ENCODE measurements around the gene MRPL51.

MRPL51 gene

GRCh38 chr12:6492838-6493496 lies at the start of gene MRPL51:
Gene MRPL51 (minus strand): TSS chr12:6493262. CDS start chr12:6493136, 126 bp downstream.
- DNase-seq (ENCODE audit: low read depth), result peak; percentile 90

DNA sequence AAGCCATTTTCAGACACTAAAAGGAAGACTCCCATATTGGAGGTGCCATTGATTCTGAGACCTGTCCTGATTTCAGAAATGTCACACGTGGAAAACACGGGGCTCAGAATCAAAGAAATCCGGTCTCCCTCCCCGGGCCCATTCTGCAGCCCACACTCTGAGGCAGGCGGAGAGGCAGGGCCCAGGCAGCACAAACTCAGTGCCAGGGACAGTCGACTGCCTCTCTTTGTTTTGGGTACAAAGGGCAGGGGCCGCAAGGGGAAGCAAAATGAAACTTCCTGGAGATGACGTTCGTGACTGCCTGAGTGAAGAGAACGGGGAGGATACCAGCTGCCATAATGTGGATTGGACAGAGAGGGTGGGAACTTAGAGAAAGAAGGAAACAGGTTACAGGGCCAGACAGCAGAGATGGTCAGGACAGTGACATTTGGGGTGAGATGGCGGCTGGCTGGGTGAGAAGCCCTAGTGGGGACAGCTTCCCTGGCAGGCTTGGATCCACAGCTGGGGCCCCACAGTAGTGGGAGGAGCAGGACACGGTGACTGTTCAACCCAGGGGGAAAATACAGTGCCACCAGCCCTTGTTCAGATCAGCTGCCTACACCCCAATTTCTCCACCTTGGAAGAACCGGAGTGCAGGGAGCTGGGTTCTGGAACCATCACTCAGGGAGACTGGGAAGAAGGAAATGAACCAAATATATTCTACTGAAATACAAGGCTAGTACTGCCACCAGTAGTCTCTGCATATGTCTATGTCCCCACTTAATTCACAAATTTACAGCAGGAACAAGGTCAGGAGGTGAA lies 49.3 kb upstream of the MRPL51 start:
- DNase-seq (ENCODE audit: low read depth), result no peak

DNA sequence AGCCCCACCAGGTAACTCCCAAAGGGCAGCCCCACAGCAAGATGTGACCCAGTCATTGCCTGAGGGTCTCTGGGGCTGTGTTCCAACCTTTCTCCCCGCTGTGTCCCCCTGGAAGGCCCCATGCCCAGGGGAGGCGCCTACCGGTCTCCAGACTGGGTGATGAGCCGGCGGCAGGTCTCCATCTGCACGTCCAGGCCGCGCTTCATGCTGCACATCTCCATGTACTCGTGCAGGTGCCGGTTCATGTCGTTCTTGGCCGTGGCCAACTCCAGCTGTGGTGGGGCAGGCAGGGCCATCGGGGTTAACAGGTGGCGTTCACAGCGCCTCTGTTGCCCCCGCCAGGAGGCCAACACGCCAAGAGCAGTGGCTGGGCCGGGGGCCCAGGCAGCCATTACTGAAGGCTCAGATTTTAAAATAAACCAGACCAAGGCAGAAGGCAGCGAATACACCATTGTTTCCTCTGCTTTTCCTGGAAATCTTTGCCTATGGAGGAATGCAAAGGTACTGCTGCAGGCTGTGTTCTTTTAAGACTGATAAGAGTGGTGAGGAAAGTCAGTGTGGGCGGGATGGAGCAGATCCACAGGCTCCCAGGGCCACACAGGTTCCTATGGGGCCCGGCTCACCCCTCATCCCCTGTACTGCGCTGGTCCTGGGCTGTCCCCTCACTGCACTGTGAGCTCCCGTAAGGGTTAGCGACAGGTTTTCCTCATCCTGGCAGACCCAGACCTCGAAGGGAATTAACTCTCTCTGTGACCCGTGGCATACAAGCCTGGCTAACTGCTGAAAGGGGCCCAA lies 48.5 kb upstream of the MRPL51 start:
- DNase-seq (ENCODE audit: low read depth), result no peak

DNA sequence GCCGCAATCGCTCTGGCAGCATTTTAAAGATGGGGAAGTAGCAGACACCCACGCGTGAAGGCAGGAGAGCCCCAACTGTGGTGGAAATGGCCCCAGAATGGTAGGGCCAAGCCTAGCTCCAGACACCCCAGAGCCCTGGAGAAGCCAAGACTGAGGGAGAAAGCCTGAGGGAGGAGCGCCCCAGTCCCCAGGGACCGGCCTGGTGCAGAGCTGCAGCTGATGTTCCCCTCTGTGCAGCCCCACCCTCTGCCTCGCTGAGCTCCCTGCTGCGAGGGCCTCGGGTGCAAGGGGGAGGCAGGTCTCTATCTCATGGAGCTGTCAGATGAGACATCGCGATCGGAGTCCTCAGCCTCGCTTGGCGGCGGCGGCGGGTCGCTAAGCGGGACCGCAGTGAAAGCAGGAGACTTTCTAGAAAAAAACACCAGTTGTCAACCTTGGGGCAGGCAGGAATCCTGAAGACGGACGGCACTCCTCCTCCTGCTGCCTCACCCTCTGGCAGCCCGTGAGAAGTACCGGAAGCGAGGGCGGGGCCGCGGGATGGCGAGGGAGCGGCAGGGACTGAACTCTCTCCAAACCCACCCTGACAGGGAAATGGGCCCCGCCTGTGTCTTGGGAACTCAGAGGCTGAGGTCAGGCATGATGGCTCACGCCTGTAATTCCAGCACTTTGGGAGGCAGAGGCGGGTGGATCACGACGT lies 47.3 kb upstream of the MRPL51 start:
- DNase-seq (ENCODE audit: low read depth), result peak; percentile 40

- DNase-seq (ENCODE audit: low read depth), result no peak
Observed at GRCh38 chr12:6539707-6540134, 46.7 kb upstream of the MRPL51 start.

DNA sequence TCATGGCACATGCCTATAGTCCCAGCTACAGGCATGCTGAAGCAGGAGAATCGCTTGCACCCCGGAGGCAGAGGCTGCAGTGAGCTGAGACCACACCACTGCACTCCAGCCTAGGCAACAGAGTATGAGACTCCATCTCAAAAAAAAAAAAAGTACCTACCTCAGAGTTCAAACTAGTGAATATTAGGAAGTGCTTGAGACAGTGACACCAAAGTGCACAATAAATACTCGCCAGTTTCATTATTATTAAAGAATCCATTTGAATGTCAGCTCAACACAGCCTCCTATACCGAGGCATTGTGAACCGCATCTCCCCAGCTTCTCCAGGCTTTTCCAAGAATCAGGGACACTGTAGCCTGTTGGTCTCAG lies 46.2 kb upstream of the MRPL51 start:
- no peak for DNase-seq (ENCODE audit: low read depth)

DNA sequence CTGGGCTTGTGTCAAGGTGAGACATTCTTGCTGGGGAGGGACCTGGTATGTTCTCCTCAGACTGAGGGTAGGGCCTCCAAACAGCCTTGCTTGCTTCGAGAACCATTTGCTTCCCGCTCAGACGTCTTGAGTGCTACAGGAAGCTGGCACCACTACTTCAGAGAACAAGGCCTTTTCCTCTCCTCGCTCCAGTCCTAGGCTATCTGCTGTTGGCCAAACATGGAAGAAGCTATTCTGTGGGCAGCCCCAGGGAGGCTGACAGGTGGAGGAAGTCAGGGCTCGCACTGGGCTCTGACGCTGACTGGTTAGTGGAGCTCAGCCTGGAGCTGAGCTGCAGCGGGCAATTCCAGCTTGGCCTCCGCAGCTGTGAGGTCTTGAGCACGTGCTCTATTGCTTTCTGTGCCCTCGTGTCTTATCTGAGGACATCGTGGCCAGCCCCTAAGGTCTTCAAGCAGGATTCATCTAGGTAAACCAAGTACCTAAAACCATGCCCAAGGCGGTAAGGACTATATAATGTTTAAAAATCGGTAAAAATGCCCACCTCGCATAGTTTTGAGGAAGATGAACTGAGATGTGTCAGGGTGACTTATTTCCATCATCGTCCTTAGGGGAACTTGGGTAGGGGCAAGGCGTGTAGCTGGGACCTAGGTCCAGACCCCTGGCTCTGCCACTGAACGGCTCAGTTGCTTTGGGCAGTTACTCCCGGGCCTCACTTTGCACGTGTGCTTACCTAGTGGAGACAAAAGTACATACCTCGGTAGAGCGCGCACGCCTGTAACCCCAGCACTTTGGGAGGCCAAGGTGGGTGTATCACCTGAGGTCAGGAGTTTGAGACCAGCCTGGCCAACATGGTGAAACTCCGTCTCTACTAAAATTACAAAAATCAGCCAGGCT lies 45.6 kb upstream of the MRPL51 start:
- DNase-seq (ENCODE audit: low read depth), result no peak

- peak; percentile 76 for DNase-seq (ENCODE audit: low read depth)
Observed at GRCh38 chr12:6537580-6538419, 44.7 kb upstream of the MRPL51 start.

DNA sequence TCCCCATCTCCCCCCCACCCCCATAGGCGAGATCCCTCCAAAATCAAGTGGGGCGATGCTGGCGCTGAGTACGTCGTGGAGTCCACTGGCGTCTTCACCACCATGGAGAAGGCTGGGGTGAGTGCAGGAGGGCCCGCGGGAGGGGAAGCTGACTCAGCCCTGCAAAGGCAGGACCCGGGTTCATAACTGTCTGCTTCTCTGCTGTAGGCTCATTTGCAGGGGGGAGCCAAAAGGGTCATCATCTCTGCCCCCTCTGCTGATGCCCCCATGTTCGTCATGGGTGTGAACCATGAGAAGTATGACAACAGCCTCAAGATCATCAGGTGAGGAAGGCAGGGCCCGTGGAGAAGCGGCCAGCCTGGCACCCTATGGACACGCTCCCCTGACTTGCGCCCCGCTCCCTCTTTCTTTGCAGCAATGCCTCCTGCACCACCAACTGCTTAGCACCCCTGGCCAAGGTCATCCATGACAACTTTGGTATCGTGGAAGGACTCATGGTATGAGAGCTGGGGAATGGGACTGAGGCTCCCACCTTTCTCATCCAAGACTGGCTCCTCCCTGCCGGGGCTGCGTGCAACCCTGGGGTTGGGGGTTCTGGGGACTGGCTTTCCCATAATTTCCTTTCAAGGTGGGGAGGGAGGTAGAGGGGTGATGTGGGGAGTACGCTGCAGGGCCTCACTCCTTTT lies 44.0 kb upstream of the MRPL51 start:
- DNase-seq (ENCODE audit: low read depth), result no peak

DNA sequence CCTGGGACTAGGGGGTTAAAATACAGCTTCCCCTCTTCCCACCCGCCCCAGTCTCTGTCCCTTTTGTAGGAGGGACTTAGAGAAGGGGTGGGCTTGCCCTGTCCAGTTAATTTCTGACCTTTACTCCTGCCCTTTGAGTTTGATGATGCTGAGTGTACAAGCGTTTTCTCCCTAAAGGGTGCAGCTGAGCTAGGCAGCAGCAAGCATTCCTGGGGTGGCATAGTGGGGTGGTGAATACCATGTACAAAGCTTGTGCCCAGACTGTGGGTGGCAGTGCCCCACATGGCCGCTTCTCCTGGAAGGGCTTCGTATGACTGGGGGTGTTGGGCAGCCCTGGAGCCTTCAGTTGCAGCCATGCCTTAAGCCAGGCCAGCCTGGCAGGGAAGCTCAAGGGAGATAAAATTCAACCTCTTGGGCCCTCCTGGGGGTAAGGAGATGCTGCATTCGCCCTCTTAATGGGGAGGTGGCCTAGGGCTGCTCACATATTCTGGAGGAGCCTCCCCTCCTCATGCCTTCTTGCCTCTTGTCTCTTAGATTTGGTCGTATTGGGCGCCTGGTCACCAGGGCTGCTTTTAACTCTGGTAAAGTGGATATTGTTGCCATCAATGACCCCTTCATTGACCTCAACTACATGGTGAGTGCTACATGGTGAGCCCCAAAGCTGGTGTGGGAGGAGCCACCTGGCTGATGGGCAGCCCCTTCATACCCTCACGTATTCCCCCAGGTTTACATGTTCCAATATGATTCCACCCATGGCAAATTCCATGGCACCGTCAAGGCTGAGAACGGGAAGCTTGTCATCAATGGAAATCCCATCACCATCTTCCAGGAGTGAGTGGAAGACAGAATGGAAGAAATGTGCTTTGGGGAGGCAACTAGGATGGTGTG lies 43.1 kb upstream of the MRPL51 start:
- no peak for DNase-seq (ENCODE audit: low read depth)

DNA sequence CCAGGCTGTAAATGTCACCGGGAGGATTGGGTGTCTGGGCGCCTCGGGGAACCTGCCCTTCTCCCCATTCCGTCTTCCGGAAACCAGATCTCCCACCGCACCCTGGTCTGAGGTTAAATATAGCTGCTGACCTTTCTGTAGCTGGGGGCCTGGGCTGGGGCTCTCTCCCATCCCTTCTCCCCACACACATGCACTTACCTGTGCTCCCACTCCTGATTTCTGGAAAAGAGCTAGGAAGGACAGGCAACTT lies 42.6 kb upstream of the MRPL51 start:
- no peak for DNase-seq (ENCODE audit: low read depth)

DNA sequence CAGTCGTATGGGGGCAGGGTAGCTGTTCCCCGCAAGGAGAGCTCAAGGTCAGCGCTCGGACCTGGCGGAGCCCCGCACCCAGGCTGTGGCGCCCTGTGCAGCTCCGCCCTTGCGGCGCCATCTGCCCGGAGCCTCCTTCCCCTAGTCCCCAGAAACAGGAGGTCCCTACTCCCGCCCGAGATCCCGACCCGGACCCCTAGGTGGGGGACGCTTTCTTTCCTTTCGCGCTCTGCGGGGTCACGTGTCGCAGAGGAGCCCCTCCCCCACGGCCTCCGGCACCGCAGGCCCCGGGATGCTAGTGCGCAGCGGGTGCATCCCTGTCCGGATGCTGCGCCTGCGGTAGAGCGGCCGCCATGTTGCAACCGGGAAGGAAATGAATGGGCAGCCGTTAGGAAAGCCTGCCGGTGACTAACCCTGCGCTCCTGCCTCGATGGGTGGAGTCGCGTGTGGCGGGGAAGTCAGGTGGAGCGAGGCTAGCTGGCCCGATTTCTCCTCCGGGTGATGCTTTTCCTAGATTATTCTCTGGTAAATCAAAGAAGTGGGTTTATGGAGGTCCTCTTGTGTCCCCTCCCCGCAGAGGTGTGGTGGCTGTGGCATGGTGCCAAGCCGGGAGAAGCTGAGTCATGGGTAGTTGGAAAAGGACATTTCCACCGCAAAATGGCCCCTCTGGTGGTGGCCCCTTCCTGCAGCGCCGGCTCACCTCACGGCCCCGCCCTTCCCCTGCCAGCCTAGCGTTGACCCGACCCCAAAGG lies 42.1 kb upstream of the MRPL51 start:
- peak; percentile 71 for DNase-seq (ENCODE audit: low read depth)

DNA sequence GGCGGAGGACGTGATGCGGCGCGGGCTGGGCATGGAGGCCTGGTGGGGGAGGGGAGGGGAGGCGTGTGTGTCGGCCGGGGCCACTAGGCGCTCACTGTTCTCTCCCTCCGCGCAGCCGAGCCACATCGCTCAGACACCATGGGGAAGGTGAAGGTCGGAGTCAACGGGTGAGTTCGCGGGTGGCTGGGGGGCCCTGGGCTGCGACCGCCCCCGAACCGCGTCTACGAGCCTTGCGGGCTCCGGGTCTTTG lies 41.6 kb upstream of the MRPL51 start:
- peak; percentile 76 for DNase-seq (ENCODE audit: low read depth)

DNA sequence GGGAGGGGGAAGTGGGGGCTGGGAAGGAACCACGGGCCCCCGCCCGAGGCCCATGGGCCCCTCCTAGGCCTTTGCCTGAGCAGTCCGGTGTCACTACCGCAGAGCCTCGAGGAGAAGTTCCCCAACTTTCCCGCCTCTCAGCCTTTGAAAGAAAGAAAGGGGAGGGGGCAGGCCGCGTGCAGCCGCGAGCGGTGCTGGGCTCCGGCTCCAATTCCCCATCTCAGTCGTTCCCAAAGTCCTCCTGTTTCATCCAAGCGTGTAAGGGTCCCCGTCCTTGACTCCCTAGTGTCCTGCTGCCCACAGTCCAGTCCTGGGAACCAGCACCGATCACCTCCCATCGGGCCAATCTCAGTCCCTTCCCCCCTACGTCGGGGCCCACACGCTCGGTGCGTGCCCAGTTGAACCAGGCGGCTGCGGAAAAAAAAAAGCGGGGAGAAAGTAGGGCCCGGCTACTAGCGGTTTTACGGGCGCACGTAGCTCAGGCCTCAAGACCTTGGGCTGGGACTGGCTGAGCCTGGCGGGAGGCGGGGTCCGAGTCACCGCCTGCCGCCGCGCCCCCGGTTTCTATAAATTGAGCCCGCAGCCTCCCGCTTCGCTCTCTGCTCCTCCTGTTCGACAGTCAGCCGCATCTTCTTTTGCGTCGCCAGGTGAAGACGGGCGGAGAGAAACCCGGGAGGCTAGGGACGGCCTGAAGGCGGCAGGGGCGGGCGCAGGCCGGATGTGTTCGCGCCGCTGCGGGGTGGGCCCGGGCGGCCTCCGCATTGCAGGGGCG lies 41.0 kb upstream of the MRPL51 start, which contains the start of gene GAPDH:
Gene GAPDH (plus strand): TSS at position 595 of the 772 bp plus-strand sequence. CDS start 316 bp downstream, outside the sequence.
- DNase-seq (ENCODE audit: low read depth), result peak; percentile 81

- no peak for DNase-seq (ENCODE audit: low read depth)
Observed at GRCh38 chr12:6533653-6533922, 40.5 kb upstream of the MRPL51 start.

DNA sequence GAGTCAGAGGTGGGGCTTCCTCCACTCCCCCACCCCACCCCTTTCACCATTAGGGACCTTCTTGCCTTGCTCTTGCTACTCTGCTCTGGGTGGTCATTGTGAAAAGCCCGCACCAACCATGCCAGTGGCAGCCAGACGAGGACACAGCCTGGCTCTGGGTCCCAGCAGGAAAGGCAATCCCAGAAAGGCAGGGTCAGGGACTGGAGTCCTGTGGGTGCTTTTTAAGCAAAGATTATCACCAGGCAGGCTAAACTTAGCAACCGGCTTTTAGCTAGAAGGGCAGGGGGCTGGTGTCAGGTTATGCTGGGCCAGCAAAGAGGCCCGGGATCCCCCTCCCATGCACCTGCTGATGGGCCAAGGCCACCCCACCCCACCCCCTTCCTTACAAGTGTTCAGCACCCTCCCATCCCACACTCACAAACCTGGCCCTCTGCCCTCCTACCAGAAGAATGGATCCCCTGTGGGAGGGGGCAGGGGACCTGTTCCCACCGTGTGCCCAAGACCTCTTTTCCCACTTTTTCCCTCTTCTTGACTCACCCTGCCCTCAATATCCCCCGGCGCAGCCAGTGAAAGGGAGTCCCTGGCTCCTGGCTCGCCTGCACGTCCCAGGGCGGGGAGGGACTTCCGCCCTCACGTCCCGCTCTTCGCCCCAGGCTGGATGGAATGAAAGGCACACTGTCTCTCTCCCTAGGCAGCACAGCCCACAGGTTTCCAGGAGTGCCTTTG lies 40.0 kb upstream of the MRPL51 start:
- no peak for DNase-seq (ENCODE audit: low read depth)
